ENCODE data around the gene PAXIP1. TPM values are rescaled to one million over a fixed set of nuclear protein-coding genes. Genes with fewer than 3 reads are reported as not detected.

The PAXIP1 gene
- total RNA-seq, 1 experiment from 2014 or later: 10.2 TPM

Other genes with a start within 250 kb of the PAXIP1 start
- not detected in 2 replicates for gene HTR5A, start 67.2 kb upstream of the PAXIP1 start, total RNA-seq (2014; rRNA removed; shearing (Covaris generic))